Ascending aorta (tissue), 2 donors: Measurements from ENCODE around the gene HOXB3. TPM values are rescaled to one million over a fixed set of nuclear protein-coding genes. Genes with fewer than 3 reads are reported as not detected.

ENCODE experiments used
- DNase-seq, 2 donors: peaks; one replicate each; pipeline ENCODE4 v3.0.0-alpha.2; 2019; ENCODE audit warnings: low spot score in 2 of 2
- H3K27ac ChIP-seq, 2 donors: fragments of 200-600 bp; sonication (generic); one replicate each; pipeline ENCODE4 v1.5.1; 2016 to 2017; ENCODE audit warnings: mild to moderate bottlenecking in 1 of 2
- H3K27me3 ChIP-seq: fragments of 200-600 bp; sonication (generic); one replicate; pipeline ENCODE4 v1.5.1; 2017
- H3K36me3 ChIP-seq, 2 donors: fragments of 200-600 bp; sonication (generic); one replicate each; pipeline ENCODE4 v1.5.1; 2016
- H3K4me1 ChIP-seq, 2 donors: fragments of 200-600 bp; sonication (generic); one replicate each; pipeline ENCODE4 v1.5.1; 2016 to 2017; ENCODE audit warnings: mild to moderate bottlenecking in 1 of 2
- H3K4me3 ChIP-seq, 2 donors: fragments of 200-600 bp; sonication (generic); one replicate each; pipeline ENCODE4 v1.5.1; 2016 to 2017; ENCODE audit warnings: mild to moderate bottlenecking in 1 of 2
- H3K9me3 ChIP-seq, 2 donors: fragments of 200-600 bp; sonication (generic); one replicate each; pipeline ENCODE4 v1.5.1; 2016
- intact Hi-C: fragments of 100-400 bp; cut with DNase I; formaldehyde crosslinking; loops from one replicate; pipeline ENCODE4 v1.15.1; 2023
- total RNA-seq: library from RNA; depleted of rRNA; stranded (reverse); fragments of >200 nt; gene quantifications from one replicate; pipeline ENCODE4 v1.1.0, GENCODE V29; 2016
- TF ChIP-seq, protein P1 (sequence below), 3 experiments: fragments of 200-600 bp in 2 of 3; fragments of 450-650 bp in 1 of 3; sonication (generic) in 2 of 3; IDR thresholded peaks; one replicate each; pipeline ENCODE4 v1.5.1; 2016 to 2019; ENCODE audit warnings: antibody characterized with exemption in 3 of 3, mild to moderate bottlenecking in 1 of 3, moderate library complexity in 1 of 3

The HOXB3 gene
- total RNA-seq, 1 donor from 2014 or later, result 19.3 TPM

DNA sequence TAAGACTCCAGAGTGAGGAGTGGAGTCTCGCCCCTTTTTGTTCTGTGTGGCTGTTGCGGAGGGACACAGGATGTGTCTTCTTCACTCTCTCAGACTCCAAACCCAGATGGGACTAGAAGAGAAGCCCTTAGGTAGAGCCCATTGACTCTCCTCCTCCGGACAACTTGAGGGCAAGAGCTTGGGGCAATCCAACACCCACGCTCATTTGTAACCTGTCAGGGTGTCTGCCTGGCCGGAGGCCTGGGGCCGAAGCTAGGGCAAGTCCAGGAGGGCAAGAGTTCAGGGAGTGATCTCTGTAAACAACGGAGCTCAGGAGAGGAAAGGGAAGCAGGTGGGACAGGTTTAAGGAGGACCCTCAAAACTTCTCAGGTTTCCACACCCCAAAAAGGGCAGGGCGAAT lies 57.8 kb downstream of the HOXB3 start:
- TF ChIP-seq, protein P1, sequence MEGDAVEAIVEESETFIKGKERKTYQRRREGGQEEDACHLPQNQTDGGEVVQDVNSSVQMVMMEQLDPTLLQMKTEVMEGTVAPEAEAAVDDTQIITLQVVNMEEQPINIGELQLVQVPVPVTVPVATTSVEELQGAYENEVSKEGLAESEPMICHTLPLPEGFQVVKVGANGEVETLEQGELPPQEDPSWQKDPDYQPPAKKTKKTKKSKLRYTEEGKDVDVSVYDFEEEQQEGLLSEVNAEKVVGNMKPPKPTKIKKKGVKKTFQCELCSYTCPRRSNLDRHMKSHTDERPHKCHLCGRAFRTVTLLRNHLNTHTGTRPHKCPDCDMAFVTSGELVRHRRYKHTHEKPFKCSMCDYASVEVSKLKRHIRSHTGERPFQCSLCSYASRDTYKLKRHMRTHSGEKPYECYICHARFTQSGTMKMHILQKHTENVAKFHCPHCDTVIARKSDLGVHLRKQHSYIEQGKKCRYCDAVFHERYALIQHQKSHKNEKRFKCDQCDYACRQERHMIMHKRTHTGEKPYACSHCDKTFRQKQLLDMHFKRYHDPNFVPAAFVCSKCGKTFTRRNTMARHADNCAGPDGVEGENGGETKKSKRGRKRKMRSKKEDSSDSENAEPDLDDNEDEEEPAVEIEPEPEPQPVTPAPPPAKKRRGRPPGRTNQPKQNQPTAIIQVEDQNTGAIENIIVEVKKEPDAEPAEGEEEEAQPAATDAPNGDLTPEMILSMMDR (IDR thresholded peaks at IDR 0.05), result no peak
- H3K27me3 ChIP-seq, result no peaks in the 10 kb centered on the region

GRCh38 chr17:48530887-48531272 lies 59.2 kb downstream of the HOXB3 start, which contains the start of gene HOXB1:
Gene HOXB1 (minus strand): TSS chr17:48531011. CDS start chr17:48530904, 107 bp downstream.
- no peaks in the 10 kb centered on the region for H3K4me1 ChIP-seq
- no peaks in the 10 kb centered on the region for H3K36me3 ChIP-seq
- H3K27me3 ChIP-seq, result no peaks in the 10 kb centered on the region
- TF ChIP-seq, protein P1 (IDR thresholded peaks at IDR 0.05), result no peak
- no peak within 1 kb of the TSS for H3K27ac ChIP-seq
- intact Hi-C loops, result no loop called here
- H3K4me3 ChIP-seq, result no peak within 1 kb of the TSS
- DNase-seq, result no peak
- H3K9me3 ChIP-seq, result no peaks in the 10 kb centered on the region

More for the DNA sequence above, 57.8 kb downstream of the HOXB3 start:
- H3K27ac ChIP-seq, result no peak overlapping the region
- no peak for DNase-seq
- H3K4me3 ChIP-seq, result no peak overlapping the region
- H3K9me3 ChIP-seq, result no peaks in the 10 kb centered on the region
- no peaks in the 10 kb centered on the region for H3K4me1 ChIP-seq
- intact Hi-C loops, result no loop called here
- H3K36me3 ChIP-seq, result no peaks in the 10 kb centered on the region

- intact Hi-C loops, result no loop called here
- TF ChIP-seq, protein P1 (IDR thresholded peaks at IDR 0.05), result no peak
- Histone ChIP-seq H3K27me3 (no peaks in the 10 kb centered on the region), H3K27ac (no peak overlapping the region), H3K9me3 (no peaks in the 10 kb centered on the region), H3K4me1 (no peaks in the 10 kb centered on the region), H3K4me3 (no peak overlapping the region), H3K36me3 (no peaks in the 10 kb centered on the region)
- DNase-seq, result no peak
These were observed 59.7 kb downstream of the HOXB3 start for GRCh38 chr17:48530208-48530886.

DNA sequence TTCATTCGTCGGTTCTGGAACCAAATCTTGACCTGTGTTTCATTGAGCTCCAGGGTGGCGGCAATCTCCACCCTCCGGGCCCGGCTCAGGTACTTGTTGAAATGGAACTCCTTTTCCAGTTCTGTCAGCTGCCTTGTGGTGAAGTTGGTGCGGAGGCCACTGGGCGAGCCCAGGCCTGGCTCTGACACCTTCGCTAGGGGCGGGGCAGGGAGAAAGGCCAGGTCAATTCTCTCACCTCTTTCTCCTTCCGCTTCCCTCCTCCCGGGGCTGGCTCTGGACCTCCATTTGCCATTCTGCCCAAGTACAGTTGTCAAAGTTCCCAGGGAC lies 60.4 kb downstream of the HOXB3 start:
- H3K27ac ChIP-seq, result no peak overlapping the region
- no peaks in the 10 kb centered on the region for H3K27me3 ChIP-seq
- H3K36me3 ChIP-seq, result no peaks in the 10 kb centered on the region
- no peak for DNase-seq
- intact Hi-C loops, result no loop called here
- no peak overlapping the region for H3K4me3 ChIP-seq
- H3K4me1 ChIP-seq, result no peaks in the 10 kb centered on the region
- H3K9me3 ChIP-seq, result no peaks in the 10 kb centered on the region
- TF ChIP-seq, protein P1 (IDR thresholded peaks at IDR 0.05), result no peak

DNA sequence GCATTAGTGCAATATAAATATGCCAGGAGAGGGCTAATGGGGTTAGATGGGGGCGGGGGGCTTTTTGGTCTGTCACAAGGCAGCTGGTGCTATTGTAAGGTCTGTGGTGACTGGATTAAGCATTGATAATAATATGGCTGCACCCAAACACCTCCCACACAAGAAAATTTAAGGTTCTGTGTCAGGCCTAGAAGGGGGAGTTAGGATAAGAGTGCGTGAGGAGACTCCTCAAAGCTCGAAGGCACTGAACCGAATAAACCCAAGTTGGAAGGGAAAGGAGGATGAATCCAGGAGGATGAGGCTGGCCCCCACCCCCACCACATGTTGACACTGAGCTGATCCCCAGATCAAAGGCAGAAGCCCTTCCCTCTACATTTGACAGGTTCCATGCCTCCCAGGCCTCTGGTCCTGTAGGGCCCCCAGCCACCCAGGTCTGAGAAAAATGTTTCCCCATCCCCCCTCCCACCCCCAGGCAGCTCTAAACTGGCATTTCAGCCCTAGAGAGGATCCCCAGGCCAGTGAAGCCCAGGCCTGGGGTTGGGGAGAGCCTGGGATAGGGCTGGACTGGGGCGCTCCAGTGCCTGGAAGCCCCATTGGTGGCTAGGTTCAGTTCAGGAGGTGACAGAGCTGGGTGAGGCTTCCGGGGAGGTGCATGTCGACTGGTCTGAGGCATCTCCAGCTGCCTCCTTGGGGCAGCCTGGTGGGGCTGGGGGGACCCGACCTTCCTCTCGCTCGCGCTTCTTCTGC lies 60.9 kb downstream of the HOXB3 start:
- Histone ChIP-seq H3K36me3 (no peaks in the 10 kb centered on the region), H3K4me3 (no peak overlapping the region), H3K27ac (no peak overlapping the region), H3K27me3 (no peaks in the 10 kb centered on the region), H3K4me1 (no peaks in the 10 kb centered on the region), H3K9me3 (no peaks in the 10 kb centered on the region)
- intact Hi-C loops, result no loop called here
- DNase-seq, result no peak
- TF ChIP-seq, protein P1 (IDR thresholded peaks at IDR 0.05), result no peak
